SK-N-MC (cell line): ENCODE measurements around the gene RANBP2.

Source experiments
- DNase-seq: peaks from one replicate; pipeline ENCODE4 v3.0.0-alpha.2; 2011; ENCODE audit warnings: low read depth, low spot score
- H3K27ac ChIP-seq: fragments of 200-600 bp; sonication (generic); 2 replicates; pipeline ENCODE4 v1.5.1; 2016; ENCODE audit warnings: mixed run types
- H3K36me3 ChIP-seq: fragments of 200-600 bp; sonication (generic); 2 replicates; pipeline ENCODE4 v1.6.1; 2017; ENCODE audit warnings: antibody characterized with exemption, low read length, mixed read lengths; ENCODE audit not compliant: insufficient read depth
- H3K4me3 ChIP-seq: fragments of 200-600 bp; sonication (generic); 2 replicates; pipeline ENCODE4 v1.5.1; 2016
- H3K9ac ChIP-seq: fragments of 200-600 bp; sonication (generic); 2 replicates; pipeline ENCODE4 v1.8.0; 2017; ENCODE audit warnings: mixed run types, mixed read lengths; ENCODE audit not compliant: insufficient read length
- H3K9me3 ChIP-seq: fragments of 200-600 bp; sonication (generic); 2 replicates; pipeline ENCODE4 v1.6.1; 2017; ENCODE audit warnings: low read depth, mild to moderate bottlenecking, antibody characterized with exemption, low read length, moderate library complexity, mixed read lengths
- EZH2 ChIP-seq: fragments of 200-600 bp; sonication (generic); IDR thresholded peaks from one replicate; pipeline ENCODE4 v1.6.1; 2017; ENCODE audit warnings: antibody characterized with exemption
- FOXP2 ChIP-seq: optimal IDR thresholded peaks from 2 replicates; pipeline ENCODE3; 2011; ENCODE audit warnings: mild to moderate bottlenecking, moderate library complexity; ENCODE audit not compliant: insufficient read depth; ENCODE audit errors: extremely low read length, control extremely low read depth
- POLR2AphosphoS5 ChIP-seq: IDR thresholded peaks from 2 replicates; pipeline ENCODE4 v1.6.1; 2012; ENCODE audit warnings: mild to moderate bottlenecking, low read depth, low read length, borderline replicate concordance

The RANBP2 gene

DNA sequence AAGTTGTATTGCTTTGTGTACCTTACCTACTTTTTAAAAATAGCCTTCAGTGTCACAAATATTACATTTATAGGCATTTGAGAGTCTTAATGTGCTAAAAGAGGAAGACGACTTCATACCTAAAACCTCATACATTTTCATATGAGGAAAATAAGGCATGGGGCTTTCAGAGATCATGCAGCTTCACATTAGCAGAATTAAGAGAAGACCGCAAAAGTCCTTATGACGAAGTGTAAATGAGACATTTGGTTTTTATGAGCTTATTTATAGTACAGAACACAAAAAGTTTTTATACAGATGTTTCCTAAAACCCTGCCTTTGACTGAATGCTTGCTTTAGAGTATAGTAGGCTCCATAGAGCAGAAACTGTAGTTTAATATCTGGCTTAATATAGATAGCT, 57.2 kb downstream of the RANBP2 start:
- DNase-seq: no peak
- peaks cover 74% of the 10 kb centered on the region for H3K36me3 ChIP-seq
- TF ChIP-seq POLR2AphosphoS5: no peak
- no peak overlapping the region for H3K9ac ChIP-seq
- no peaks in the 10 kb centered on the region for H3K9me3 ChIP-seq
- no peak overlapping the region for H3K27ac ChIP-seq
- no peak overlapping the region for H3K4me3 ChIP-seq

DNA sequence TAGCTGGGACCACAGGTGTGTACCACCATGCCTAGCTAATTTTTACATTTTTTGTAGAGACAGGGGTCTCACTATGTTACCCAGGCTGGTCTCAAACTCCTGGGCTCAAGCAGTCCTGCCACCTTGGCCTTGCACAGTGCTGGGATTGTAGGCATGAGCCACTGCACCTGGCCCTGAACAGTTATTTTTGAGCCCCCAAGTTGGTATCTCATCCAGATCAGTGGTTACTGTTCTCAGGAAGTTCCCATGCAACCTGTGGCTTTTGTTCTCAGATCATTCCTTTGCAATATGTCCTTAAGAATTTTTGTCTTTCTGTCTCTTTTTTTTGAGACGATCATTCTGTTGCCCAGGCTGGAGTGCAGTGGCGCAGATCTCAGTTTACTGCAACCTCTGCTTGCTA, 59.6 kb downstream of the RANBP2 start:
- Histone ChIP-seq H3K9ac (no peak overlapping the region), H3K27ac (no peak overlapping the region), H3K4me3 (no peak overlapping the region), H3K36me3 (peaks cover 68% of the 10 kb centered on the region), H3K9me3 (no peaks in the 10 kb centered on the region)
- DNase-seq: no peak
- no peak for TF ChIP-seq EZH2

DNA sequence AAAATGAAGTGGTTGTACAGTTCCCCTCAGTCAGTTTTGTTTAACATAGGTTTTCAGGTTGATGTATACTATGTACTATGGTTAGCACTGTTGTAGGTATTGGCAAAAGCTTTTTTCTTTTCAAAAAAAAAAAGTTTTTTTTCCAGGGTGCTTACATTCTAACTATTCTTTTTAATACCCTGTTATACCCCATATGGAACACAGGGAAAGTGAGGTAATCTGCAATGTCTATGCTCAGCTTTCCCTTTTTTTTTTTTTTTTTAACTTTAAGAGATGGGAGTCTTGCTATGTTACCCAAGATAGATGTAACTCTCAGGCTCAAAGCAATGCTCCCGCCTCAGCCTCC, 66.7 kb downstream of the RANBP2 start:
- Histone ChIP-seq H3K36me3 (peaks cover 42% of the 10 kb centered on the region), H3K9ac (peak overlapping the region; percentile 89), H3K9me3 (no peaks in the 10 kb centered on the region), H3K27ac (peak overlapping the region; percentile 42; the same call in 1 of the 2 replicates), H3K4me3 (peak overlapping the region; percentile 96)
- DNase-seq: no peak
- no peak for TF ChIP-seq FOXP2
- no peak for TF ChIP-seq POLR2AphosphoS5
- no peak for TF ChIP-seq EZH2

DNA sequence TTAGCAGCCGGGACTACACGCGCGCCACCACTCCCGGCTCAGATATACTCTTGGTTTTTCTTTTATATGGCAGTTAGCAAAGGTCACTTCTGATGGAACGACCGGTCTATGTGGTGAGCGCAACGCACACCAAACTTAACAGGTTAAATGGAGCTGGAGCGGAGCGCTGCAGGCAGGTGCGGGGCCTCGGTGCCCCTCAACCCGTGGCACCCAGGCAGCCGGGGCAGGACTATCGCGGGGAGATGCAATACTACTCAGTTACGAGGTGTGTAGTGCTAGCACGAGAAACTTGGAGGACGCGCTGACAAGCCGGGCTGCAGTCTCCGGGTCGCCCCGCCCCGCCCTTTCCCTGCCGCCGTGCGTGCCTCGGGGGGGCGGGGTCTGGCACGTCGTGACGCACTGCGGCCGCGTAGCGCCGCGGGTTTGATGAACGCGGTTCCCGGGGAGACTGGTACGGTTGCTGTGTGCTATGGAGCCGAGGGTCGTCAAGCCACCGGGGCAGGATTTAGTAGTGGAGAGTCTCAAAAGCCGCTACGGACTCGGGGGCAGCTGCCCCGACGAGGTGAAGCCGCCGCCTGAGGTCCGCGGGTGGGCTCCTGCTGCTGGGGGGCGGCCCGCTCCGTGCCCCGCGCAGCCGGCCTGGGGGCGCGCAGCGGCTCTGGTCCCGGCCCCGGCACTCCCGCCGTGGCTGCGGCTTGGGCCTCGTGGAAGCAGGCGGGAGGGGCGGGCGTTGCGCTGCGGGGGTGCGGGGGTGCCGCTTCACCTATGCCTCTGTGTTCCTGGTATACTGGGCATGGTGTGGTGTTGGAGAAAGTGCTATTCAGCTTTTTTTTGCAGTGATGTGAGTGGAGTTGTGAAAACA, 67.3 kb downstream of the RANBP2 start, which contains the start of gene CCDC138:
Gene CCDC138, plus strand, starts transcription at position 418 of the 862 bp plus-strand sequence. Its CDS starts 52 bp downstream, at position 470.
- Histone ChIP-seq H3K27ac (peak within 1 kb of the TSS; percentile 83; the same call in 1 of the 2 replicates), H3K9me3 (no peaks in the 10 kb centered on the region), H3K36me3 (peaks cover 47% of the 10 kb centered on the region), H3K4me3 (peak within 1 kb of the TSS; percentile 96), H3K9ac (peak within 1 kb of the TSS; percentile 89)
- no peak for TF ChIP-seq EZH2
- peak; percentile 98 for TF ChIP-seq POLR2AphosphoS5
- no peak for TF ChIP-seq FOXP2
- DNase-seq: no peak

DNA sequence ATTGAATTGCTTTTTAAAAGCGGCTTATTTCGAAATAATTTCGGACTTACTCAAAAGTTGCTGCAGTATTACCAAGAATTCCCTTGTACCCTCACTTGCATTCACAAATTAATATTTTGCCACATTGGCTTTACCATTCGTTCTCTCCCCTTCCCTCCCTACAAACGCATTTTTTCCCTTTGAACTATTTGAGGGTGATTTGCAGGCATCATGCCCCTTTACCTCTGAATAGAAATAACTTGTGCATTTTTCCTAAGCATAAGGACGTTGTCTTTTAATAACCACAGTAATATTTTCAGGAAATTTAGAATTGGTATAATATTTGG, 67.9 kb downstream of the RANBP2 start:
- H3K27ac ChIP-seq: peak overlapping the region; percentile 83; the same call in 1 of the 2 replicates
- TF ChIP-seq FOXP2 (no peak), EZH2 (no peak), POLR2AphosphoS5 (no peak)

DNA sequence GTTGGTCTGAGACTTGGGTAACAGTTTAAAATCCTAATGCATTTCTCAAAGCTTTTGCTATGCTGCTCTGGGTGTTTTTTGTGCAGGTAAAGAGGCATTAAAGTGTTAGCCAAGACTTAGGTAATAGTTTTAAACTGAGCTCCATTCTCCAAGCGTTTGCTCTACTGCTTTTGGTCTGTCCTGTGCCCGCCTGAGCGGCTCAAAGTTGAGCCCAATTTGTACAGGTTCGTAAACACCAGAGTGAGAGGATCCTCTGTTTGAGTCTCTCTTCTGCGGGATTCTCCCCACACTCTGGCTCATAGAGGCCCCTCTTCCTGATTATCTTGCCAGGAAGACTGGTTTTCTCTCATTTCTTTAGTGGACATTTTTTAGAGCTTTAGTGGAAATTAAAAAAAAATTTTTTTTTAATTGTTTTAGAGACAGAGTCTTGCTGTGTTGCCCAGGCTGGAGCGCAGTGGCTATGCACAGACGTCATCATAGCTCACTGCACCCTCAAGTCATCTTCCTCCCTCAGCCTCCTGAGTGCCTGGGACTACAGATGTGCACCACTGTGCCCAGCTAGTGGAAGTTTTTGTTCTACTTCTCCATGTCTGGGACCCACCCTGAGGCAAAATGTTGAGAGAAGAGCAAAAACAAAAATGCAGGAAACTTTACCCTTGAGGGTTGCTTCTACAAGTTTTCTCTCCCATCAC, 83.9 kb downstream of the RANBP2 start:
- no peak for DNase-seq
- H3K9me3 ChIP-seq: no peaks in the 10 kb centered on the region; the same call in 1 of the 2 replicates
- H3K4me3 ChIP-seq: no peak overlapping the region
- H3K27ac ChIP-seq: peak overlapping the region; percentile 82
- TF ChIP-seq FOXP2 (no peak), POLR2AphosphoS5 (no peak), EZH2 (no peak)
- no peak overlapping the region for H3K9ac ChIP-seq
- H3K36me3 ChIP-seq: peaks cover 48% of the 10 kb centered on the region

More for the DNA sequence above, 67.9 kb downstream of the RANBP2 start:
- Histone ChIP-seq H3K4me3 (peak overlapping the region; percentile 96), H3K9me3 (no peaks in the 10 kb centered on the region), H3K36me3 (peaks cover 49% of the 10 kb centered on the region), H3K9ac (peak overlapping the region; percentile 89)
- no peak for DNase-seq

DNA sequence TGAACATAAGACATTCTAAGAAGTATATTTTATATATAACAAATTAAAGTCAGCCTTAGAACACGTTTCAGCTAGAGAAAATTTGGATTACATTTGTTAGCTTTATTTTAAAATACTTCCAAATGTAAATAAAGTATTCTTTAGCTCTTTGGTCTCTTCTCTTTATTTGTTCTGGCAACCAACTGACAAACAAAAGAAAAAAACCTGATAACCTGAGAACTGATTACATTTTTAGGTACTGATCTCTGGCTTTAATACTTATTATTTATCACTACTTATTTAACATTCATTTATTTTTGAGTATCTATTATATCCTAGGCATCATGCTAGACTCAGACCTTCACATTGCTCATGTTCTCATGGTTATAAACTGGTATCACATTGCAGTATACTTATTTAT, 85.8 kb downstream of the RANBP2 start:
- Histone ChIP-seq H3K9me3 (peaks cover 4% of the 10 kb centered on the region; the same call in 1 of the 2 replicates), H3K4me3 (no peak overlapping the region), H3K36me3 (peaks cover 49% of the 10 kb centered on the region), H3K27ac (no peak overlapping the region), H3K9ac (no peak overlapping the region)
- no peak for DNase-seq
- no peak for TF ChIP-seq FOXP2
- TF ChIP-seq POLR2AphosphoS5: no peak
- TF ChIP-seq EZH2: no peak

DNA sequence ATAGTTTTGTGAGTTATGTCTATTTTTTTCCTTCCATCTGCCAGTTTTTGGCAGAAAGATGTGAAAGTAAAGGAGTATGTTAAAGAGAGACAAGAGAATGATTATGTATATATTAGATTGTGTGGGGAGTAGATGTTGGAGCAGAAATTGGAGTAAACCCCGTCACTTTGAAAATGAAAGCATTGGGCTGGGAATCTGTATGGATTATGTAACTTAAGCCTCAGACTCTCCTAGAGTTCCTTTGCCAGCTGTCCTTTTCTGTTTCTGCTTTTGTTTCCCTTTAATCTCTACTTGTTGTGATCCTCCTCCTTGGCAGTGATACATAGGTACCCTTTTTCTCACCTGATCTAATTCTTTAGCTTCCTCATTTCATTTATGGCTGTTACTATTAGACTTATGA, 86.5 kb downstream of the RANBP2 start:
- peaks cover 6% of the 10 kb centered on the region; the same call in 1 of the 2 replicates for H3K9me3 ChIP-seq
- no peak for DNase-seq
- peak overlapping the region; percentile 34; the same call in 1 of the 2 replicates for H3K4me3 ChIP-seq
- H3K27ac ChIP-seq: peak overlapping the region; percentile 84
- no peak for TF ChIP-seq FOXP2
- TF ChIP-seq POLR2AphosphoS5: no peak
- TF ChIP-seq EZH2: no peak
- no peak overlapping the region for H3K9ac ChIP-seq
- H3K36me3 ChIP-seq: peaks cover 53% of the 10 kb centered on the region
